ENCODE results near the gene SHCBP1.

SHCBP1 gene

GRCh38 chr16:46613352-46613751 lies 7.8 kb downstream of the SHCBP1 start:
- no peak for DNase-seq

GRCh38 chr16:46612121-46612520 lies 9.1 kb downstream of the SHCBP1 start:
- DNase-seq: no peak

GRCh38 chr16:46607529-46607928 lies 13.7 kb downstream of the SHCBP1 start:
- DNase-seq: peak; percentile 63

GRCh38 chr16:46606231-46606630 lies 14.9 kb downstream of the SHCBP1 start:
- no peak for DNase-seq

GRCh38 chr16:46591257-46591656 lies 29.9 kb downstream of the SHCBP1 start:
- no peak for DNase-seq

- no peak for DNase-seq
These were observed 35.1 kb downstream of the SHCBP1 start for GRCh38 chr16:46586011-46586577.

GRCh38 chr16:46583036-46583435 lies 38.1 kb downstream of the SHCBP1 start:
- DNase-seq: no peak

- DNase-seq: no peak
These were observed 38.9 kb downstream of the SHCBP1 start for GRCh38 chr16:46582313-46582712.

- no peak for DNase-seq
These were observed 43.1 kb downstream of the SHCBP1 start for GRCh38 chr16:46577988-46578579.

GRCh38 chr16:46573834-46574159 lies 47.4 kb downstream of the SHCBP1 start:
- DNase-seq: no peak

GRCh38 chr16:46573008-46573833 lies 48.0 kb downstream of the SHCBP1 start:
- peak; percentile 38 for DNase-seq

- no peak for DNase-seq
These were observed 51.9 kb downstream of the SHCBP1 start for GRCh38 chr16:46569231-46569735.

- DNase-seq: peak; percentile 86
These were observed 52.5 kb downstream of the SHCBP1 start for GRCh38 chr16:46568472-46569230.

GRCh38 chr16:46562979-46563378 lies 58.2 kb downstream of the SHCBP1 start:
- no peak for DNase-seq

GRCh38 chr16:46558018-46558417 lies 63.2 kb downstream of the SHCBP1 start:
- DNase-seq: no peak

GRCh38 chr16:46555951-46556350 lies 65.2 kb downstream of the SHCBP1 start:
- no peak for DNase-seq

GRCh38 chr16:46554435-46554834 lies 66.7 kb downstream of the SHCBP1 start:
- peak; percentile 89 for DNase-seq

- no peak for DNase-seq
These were observed 71.7 kb downstream of the SHCBP1 start for GRCh38 chr16:46549477-46549876.

Data from DMS53 (cell line).